ENCODE results near the gene AGER.

The AGER gene

DNA sequence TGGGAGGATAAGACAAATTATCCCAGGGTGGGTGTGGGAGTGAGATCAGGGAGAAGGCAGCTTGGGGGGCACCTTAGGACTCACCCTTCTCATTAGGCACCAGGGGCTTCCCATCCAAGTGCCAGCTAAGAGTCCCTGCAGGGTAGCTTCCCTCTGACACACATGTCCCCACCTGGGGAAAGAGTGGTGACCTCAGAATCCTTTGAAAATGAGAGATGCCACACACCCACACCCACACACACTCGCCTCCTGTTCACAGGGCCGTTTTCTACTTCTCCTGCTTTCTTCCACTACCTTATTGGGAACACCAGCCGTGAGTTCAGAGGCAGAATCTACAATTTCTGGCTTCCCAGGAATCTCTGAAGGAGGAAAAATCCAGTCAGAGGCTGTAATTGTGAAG lies 1.0 kb downstream of the AGER start:
- Histone ChIP-seq H3K4me3 (ENCODE audit: insufficient read depth, low read length, poor library complexity, severe bottlenecking) (no peak overlapping the region), H3K36me3 (ENCODE audit: low read length) (no peaks in the 10 kb centered on the region), H3K79me2 (ENCODE audit: insufficient read depth, low read length) (peaks cover 12% of the 10 kb centered on the region), H3F3A (ENCODE audit: insufficient read depth) (no peaks in the 10 kb centered on the region), H2AFZ (ENCODE audit: low read depth, low read length, severe bottlenecking) (no peak overlapping the region), H4K20me1 (ENCODE audit: low read depth, low read length) (no peaks in the 10 kb centered on the region), H3K27me3 (ENCODE audit: low read length) (no peaks in the 10 kb centered on the region), H3K27ac (ENCODE audit: low read depth, low read length) (no peak overlapping the region), H3K9me3 (ENCODE audit: insufficient read depth, low read length) (no peaks in the 10 kb centered on the region), H3K4me2 (ENCODE audit: low read depth, low read length, poor library complexity, severe bottlenecking) (no peak overlapping the region), H3K9ac (ENCODE audit: low read length) (no peak overlapping the region), H3K9me2 (replicated peaks; ENCODE audit: insufficient read depth, low read length) (no peaks in the 10 kb centered on the region)
- TF ChIP-seq EZH2phosphoT487 (conservative IDR thresholded peaks at IDR 0.05; ENCODE audit: low read length) = no peak
- TF ChIP-seq, protein P1, sequence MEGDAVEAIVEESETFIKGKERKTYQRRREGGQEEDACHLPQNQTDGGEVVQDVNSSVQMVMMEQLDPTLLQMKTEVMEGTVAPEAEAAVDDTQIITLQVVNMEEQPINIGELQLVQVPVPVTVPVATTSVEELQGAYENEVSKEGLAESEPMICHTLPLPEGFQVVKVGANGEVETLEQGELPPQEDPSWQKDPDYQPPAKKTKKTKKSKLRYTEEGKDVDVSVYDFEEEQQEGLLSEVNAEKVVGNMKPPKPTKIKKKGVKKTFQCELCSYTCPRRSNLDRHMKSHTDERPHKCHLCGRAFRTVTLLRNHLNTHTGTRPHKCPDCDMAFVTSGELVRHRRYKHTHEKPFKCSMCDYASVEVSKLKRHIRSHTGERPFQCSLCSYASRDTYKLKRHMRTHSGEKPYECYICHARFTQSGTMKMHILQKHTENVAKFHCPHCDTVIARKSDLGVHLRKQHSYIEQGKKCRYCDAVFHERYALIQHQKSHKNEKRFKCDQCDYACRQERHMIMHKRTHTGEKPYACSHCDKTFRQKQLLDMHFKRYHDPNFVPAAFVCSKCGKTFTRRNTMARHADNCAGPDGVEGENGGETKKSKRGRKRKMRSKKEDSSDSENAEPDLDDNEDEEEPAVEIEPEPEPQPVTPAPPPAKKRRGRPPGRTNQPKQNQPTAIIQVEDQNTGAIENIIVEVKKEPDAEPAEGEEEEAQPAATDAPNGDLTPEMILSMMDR (IDR thresholded peaks at IDR 0.05; ENCODE audit: insufficient read depth, low read length, poor library complexity, severe bottlenecking) = no peak

DNA sequence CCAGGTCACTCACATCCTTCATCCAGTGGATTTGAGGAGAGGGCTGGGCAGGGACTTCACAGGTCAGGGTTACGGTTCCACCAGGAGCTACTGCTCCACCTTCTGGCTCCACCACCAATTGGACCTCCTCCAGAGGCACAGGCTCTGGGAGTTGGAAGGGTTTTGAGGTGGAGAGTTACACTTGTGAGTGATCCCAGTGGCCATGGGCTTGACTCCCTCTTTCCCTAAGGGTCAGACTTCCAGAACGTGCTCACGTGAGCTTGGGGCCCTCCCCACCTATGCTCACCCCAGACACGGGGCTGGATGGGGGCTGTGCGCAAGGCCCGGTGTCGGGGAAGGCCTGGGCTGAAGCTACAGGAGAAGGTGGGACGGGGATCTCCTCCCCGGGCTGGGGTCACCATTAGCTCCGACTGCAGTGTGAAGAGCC lies 1.5 kb downstream of the AGER start:
- no peaks in the 10 kb centered on the region for H3K9me3 ChIP-seq (ENCODE audit: insufficient read depth, low read length)
- no peak overlapping the region for H3K4me2 ChIP-seq (ENCODE audit: low read depth, low read length, poor library complexity, severe bottlenecking)
- peaks cover 2% of the 10 kb centered on the region for H3F3A ChIP-seq (ENCODE audit: insufficient read depth)
- no peak overlapping the region for H3K9ac ChIP-seq (ENCODE audit: low read length)
- no peaks in the 10 kb centered on the region for H4K20me1 ChIP-seq (ENCODE audit: low read depth, low read length)
- H3K9me2 ChIP-seq (replicated peaks; ENCODE audit: insufficient read depth, low read length) = no peaks in the 10 kb centered on the region
- no peak overlapping the region for H3K4me3 ChIP-seq (ENCODE audit: insufficient read depth, low read length, poor library complexity, severe bottlenecking)
- H3K79me2 ChIP-seq (ENCODE audit: insufficient read depth, low read length) = peaks cover 12% of the 10 kb centered on the region
- TF ChIP-seq, protein P1 (IDR thresholded peaks at IDR 0.05; ENCODE audit: insufficient read depth, low read length, poor library complexity, severe bottlenecking) = no peak
- no peak for TF ChIP-seq EZH2phosphoT487 (conservative IDR thresholded peaks at IDR 0.05; ENCODE audit: low read length)
- H2AFZ ChIP-seq (ENCODE audit: low read depth, low read length, severe bottlenecking) = no peak overlapping the region
- H3K27me3 ChIP-seq (ENCODE audit: low read length) = no peaks in the 10 kb centered on the region
- H3K27ac ChIP-seq (ENCODE audit: low read depth, low read length) = no peak overlapping the region
- no peaks in the 10 kb centered on the region for H3K36me3 ChIP-seq (ENCODE audit: low read length)

DNA sequence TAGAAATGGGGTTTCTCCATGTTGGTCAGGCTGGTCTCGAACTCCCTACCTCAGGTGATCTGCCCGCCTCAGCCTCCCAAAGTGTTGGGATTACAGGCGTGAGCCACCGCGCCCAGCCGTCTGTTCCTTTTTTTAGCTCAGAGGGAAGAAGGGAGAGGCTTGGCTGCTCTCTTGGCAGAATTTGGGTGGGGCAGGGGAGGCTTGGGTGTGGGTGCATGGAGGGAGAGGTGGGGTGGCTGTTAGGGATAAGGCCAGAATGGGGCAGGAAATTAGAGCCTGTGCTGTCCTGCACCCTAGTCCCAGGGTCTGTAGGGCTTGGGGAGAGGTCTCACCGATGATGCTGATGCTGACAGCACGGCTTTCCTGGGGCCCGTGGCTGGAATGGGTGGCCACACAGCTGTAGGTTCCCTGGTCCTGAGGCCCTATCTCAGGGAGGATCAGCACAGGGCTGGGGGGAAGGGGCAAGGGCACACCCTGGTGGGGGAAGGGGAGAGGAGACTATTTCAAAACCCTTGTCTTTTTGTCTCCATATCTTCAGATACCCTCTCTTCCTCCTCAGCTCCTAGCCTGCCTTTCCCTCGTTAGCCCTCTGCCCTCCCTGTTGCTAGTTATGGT lies 2.0 kb downstream of the AGER start:
- H3K9me2 ChIP-seq (replicated peaks; ENCODE audit: insufficient read depth, low read length) = no peaks in the 10 kb centered on the region
- H4K20me1 ChIP-seq (ENCODE audit: low read depth, low read length) = no peaks in the 10 kb centered on the region
- no peak for TF ChIP-seq EZH2phosphoT487 (conservative IDR thresholded peaks at IDR 0.05; ENCODE audit: low read length)
- TF ChIP-seq, protein P1 (IDR thresholded peaks at IDR 0.05; ENCODE audit: insufficient read depth, low read length, poor library complexity, severe bottlenecking) = no peak
- H3K36me3 ChIP-seq (ENCODE audit: low read length) = no peaks in the 10 kb centered on the region
- H3K9me3 ChIP-seq (ENCODE audit: insufficient read depth, low read length) = no peaks in the 10 kb centered on the region
- peaks cover 7% of the 10 kb centered on the region for H3F3A ChIP-seq (ENCODE audit: insufficient read depth)
- H3K4me3 ChIP-seq (ENCODE audit: insufficient read depth, low read length, poor library complexity, severe bottlenecking) = no peak overlapping the region
- H3K79me2 ChIP-seq (ENCODE audit: insufficient read depth, low read length) = peaks cover 12% of the 10 kb centered on the region
- no peak overlapping the region for H2AFZ ChIP-seq (ENCODE audit: low read depth, low read length, severe bottlenecking)
- no peak overlapping the region for H3K27ac ChIP-seq (ENCODE audit: low read depth, low read length)
- H3K9ac ChIP-seq (ENCODE audit: low read length) = no peak overlapping the region
- no peaks in the 10 kb centered on the region for H3K27me3 ChIP-seq (ENCODE audit: low read length)
- H3K4me2 ChIP-seq (ENCODE audit: low read depth, low read length, poor library complexity, severe bottlenecking) = no peak overlapping the region

All from SU-DHL-6 (cell line).